ENCODE results near the gene ADCY1.

ADCY1 gene

DNA sequence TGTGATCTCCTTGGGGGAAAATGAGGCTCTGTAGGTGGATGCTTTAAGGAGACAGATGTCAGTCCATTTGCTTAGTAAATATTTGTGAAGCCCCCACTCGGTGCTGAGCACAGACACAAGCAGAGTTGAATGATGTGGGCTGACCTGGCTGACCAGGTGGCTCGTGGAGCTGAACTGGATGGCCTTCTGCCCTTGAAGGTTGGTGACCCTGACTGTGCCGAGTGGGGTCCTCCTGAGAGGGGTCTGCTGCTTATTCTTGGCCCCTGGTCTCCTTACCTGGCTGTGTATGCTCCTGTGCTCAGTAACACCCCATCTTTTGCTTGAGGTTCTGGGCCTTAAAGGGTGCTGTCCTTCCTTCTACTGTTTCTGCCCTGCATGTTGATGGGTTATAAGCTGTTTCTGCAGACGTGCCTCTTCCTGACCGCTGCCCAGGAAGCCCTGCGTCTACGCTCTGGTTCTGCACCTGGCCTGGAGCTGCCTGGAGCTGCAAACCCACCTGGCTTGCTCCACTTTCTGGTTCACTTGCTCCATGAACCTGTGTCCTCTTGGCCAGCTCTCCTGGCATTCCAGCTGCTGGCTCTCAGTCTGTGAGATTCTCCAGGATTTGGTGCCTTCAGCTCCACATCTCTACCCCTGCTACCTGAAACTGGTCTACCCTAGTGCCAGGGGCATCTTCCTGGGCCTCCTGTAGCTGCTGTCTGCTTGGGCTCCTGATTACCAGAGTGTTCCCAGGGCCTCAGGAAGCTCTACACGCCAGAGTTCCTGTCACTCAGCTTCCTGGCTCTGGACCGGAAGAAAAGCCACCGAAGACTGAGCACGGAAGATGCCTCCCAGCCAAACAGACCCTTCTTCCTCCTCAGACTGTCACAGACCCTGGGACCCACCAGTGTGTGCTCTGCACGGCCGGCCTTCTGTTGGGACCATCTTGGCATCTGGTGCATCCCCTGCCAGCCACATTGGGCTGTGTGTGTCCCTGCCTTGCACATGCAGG, 76.5 kb downstream of the ADCY1 start:
- H3K27ac ChIP-seq: no peak overlapping the region
- no peak for TF ChIP-seq CTCF (conservative IDR thresholded peaks at IDR 0.05)

DNA sequence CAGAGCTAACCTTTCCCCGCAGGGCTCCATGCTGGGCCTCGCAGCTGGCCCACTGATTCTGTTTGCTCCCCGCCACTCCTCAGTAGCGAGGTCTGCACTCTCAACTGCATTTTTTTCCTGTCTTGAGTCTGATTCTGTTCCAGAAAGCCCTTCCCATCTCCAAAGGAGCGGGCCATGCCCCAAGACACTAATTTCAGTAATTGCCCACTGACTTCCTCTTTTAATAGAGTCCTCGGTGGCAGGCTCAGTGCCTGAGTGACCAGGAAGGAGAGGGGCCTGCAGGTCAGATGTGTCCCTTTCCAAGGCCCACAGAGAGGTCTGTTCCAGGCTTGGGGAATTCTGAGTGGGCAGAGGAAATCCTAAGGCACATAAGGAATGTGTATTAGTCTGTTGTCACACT, 77.4 kb downstream of the ADCY1 start:
- TF ChIP-seq CTCF (conservative IDR thresholded peaks at IDR 0.05): no peak
- H3K27ac ChIP-seq: no peak overlapping the region

DNA sequence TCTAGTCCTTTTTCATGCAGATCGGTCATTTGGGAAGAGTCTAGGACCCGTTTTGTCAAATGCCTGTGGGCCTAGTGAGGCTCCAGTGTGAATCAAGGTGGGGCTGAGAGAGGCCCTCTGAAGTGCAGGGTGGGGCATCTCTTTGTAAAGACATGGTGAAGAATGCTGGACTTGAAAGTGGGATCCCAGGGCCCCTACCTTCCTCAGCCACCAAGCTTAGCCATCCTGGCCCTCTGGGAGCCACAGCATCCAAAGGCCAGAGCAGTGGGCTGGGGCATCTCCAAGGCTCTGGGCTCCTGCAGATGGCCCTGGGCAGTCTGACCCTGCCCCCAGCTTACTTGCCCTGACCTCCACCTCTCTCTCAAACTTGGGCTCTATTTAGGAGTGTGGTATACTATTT, 78.5 kb downstream of the ADCY1 start:
- H3K27ac ChIP-seq: no peak overlapping the region
- TF ChIP-seq CTCF (conservative IDR thresholded peaks at IDR 0.05): no peak

- no peak overlapping the region for H3K27ac ChIP-seq
- no peak for TF ChIP-seq CTCF (conservative IDR thresholded peaks at IDR 0.05)
These were observed 79.2 kb downstream of the ADCY1 start for GRCh38 chr7:45653209-45653907.

GRCh38 chr7:45654341-45654740, 80.2 kb downstream of the ADCY1 start:
- H3K27ac ChIP-seq: no peak overlapping the region
- no peak for TF ChIP-seq CTCF (conservative IDR thresholded peaks at IDR 0.05)

GRCh38 chr7:45655539-45655938, 81.4 kb downstream of the ADCY1 start:
- no peak overlapping the region for H3K27ac ChIP-seq
- no peak for TF ChIP-seq CTCF (conservative IDR thresholded peaks at IDR 0.05)

GRCh38 chr7:45656431-45656830, 82.3 kb downstream of the ADCY1 start:
- TF ChIP-seq CTCF (conservative IDR thresholded peaks at IDR 0.05): no peak
- H3K27ac ChIP-seq: no peak overlapping the region

Data from VCaP (cell line).